GM12801 (cell line): Measurements from ENCODE around the gene TEX51.

Source experiments
- CTCF ChIP-seq: IDR thresholded peaks from one replicate; pipeline ENCODE4 v1.5.1; 2011; ENCODE audit warnings: control low read depth; ENCODE audit not compliant: insufficient read length; ENCODE audit errors: extremely low read depth

The TEX51 gene

DNA sequence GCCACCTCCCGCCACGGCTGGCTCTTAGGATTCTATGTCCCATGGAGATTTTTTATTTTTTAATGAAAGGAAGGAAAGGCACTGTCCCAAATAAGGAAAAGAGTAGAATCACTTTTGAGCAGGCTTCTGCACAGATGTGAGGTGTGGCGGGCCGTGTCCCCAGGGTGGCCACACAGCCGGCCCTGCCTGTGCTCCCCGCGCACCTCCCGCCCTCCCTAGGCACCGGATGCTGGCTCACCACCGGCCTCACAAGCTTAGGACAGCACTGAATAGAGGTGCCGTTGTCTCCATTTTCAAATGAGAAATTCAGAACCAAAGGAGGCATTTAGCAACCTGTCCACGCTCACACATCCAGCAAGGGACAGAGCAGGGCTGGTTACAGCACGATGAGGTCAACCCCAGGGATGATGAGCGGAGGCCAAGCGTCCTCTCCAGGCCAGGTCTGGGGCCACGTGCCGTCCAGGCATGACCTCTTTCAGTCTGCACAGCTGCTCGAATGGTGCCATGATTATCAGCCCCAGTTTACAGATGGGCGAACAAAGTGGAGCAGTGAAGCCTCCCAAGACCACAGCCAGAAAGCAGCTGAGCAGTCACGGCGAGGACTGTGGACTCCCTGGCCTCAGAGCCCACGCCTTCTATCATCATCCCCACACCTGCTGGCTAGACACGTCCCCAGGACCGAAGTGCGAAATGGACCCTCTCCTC is 20.7 kb upstream of the TEX51 start:
- no peak for TF ChIP-seq CTCF

GRCh38 chr2:126878601-126879000 is 20.1 kb upstream of the TEX51 start:
- TF ChIP-seq CTCF, result no peak

GRCh38 chr2:126879348-126880298 is 19.1 kb upstream of the TEX51 start:
- no peak for TF ChIP-seq CTCF

DNA sequence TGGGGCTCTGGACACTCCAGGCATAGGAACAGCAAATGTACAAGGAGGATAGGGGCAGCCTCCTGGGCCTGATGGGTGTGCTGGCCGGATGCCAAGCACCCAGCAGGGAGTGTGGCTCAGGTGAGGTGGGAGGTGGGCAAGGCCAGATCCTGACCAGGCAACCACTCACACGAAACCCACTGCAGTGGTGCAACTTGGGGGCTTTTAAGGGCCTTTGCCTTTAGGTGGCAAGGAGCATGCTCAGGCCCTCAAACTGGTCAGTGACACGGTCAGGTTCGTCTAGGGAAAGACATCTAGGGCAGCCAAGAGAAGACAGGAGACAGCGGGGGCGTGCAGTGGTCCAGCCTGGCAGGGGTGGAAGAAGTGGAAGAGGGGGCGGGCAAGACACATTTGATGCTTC is 18.4 kb upstream of the TEX51 start:
- no peak for TF ChIP-seq CTCF

DNA sequence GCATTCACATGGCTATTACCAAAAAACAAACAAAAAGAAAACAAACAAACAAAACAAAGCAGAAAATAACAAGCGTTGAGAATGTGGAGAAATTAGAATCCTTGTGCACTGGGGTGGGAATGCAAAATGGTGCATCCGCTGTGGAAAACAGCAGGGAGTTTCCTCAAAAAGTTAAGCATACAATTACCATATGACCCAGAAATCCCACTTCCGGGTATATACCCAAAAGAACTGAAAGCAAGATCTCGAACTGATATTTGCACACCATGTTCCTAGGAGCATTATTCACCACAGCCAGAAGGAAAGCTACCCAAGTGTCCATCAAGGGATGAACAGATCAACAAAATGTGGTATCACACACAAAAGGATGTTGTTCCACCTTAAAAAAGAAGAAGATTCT is 17.9 kb upstream of the TEX51 start:
- TF ChIP-seq CTCF, result no peak

DNA sequence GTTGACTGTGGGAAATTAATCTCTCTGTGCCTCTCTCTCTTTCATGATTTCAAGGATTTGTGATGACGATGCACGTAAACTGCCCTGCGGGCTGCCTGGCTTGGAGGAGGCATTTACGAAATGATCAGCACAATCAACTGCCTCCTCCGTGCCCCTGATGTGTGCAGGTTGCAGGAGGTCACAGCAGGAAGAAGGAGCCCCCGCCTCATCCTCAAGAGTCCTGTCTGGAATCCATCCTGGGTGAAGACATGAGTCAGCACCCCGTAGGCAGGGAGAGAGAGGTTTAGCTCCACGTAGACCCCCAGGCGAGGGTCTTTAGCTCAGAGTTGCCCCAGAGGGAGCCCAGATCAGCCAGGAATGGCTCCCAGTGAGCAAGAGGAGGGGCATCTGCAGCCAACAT is 17.1 kb upstream of the TEX51 start:
- no peak for TF ChIP-seq CTCF

DNA sequence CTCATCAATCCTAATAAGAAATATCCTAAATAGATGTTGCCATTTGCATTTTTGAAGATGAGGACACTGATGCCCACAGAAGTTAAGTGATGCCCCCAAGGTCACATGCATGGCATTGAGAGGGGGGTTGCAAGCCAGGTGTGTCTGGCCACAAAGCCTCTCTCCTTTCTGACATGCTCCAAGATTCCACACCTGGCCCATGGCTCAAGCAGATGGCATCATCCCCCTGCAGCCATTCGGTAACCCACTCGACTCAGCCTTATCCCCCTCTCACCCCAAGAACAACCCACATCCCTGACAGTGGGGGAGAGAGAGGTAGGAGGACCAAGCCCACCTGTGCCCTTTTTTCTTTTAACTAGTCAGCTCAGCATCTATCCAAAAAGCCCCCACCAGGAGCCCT is 16.5 kb upstream of the TEX51 start:
- no peak for TF ChIP-seq CTCF
